ENCODE measurements around the gene RNF167. TPM values are rescaled to one million over a fixed set of nuclear protein-coding genes. Genes with fewer than 3 reads are reported as not detected.
A peak's percentile ranks its signal among the peaks of the same experiment; 100 is the strongest.

Gene RNF167
- total and polyA plus RNA-seq, 12 donors, result 65.0 to 202 (median 85.5) TPM

DNA sequence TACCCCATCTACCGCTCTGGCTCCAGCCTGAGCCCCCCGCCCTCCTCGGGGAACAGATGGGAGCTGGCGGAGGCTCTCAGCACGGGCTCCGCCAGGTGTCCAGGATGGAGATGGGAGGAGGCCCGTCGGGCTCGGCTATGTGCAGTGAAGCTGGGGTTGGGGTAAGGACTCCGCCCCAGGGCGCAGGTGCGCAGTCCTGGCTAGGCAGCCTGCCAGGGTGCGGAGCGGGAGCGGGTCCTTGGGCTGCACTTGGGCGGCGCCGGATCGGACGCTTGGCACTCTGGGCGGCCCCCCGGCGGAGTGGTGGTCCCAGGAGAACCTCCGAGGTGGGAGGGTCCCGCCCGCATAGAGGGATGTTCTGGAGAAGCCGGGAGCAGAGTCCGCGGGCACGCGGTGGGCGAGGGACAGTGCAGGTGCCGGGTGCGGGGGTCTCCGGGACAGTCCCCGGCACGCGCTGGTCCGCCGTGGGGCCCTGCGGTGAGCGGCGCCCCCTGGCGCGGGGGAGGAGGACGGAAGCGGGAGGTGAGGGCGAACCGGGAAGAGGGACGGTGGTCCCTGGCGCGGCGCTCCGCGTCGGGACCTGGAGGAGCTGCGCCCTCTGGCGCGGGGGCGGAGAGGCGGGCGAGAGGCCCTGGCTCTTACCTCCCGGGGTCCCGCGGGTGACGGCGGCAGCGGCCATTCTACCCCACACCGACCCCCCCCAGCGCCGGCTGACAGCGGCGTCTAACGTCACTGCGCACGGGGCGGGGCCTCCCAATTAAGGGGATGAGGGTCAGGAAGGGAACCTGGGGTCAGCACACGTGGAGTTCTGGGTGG lies 47.1 kb downstream of the RNF167 start, which contains the start of gene CAMTA2:
Gene CAMTA2, minus strand, starts transcription at position 725 of the 816 bp plus-strand sequence. CDS start 1,453 bp downstream, outside the sequence.
- H3K9me3 ChIP-seq, result no peaks in the 10 kb centered on the region
- DNase-seq (peak; percentile 94), ATAC-seq (peak; percentile 94 to 97 (median 96))
- TF ChIP-seq, protein P1, sequence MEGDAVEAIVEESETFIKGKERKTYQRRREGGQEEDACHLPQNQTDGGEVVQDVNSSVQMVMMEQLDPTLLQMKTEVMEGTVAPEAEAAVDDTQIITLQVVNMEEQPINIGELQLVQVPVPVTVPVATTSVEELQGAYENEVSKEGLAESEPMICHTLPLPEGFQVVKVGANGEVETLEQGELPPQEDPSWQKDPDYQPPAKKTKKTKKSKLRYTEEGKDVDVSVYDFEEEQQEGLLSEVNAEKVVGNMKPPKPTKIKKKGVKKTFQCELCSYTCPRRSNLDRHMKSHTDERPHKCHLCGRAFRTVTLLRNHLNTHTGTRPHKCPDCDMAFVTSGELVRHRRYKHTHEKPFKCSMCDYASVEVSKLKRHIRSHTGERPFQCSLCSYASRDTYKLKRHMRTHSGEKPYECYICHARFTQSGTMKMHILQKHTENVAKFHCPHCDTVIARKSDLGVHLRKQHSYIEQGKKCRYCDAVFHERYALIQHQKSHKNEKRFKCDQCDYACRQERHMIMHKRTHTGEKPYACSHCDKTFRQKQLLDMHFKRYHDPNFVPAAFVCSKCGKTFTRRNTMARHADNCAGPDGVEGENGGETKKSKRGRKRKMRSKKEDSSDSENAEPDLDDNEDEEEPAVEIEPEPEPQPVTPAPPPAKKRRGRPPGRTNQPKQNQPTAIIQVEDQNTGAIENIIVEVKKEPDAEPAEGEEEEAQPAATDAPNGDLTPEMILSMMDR (IDR thresholded peaks at IDR 0.05), result peak; percentile 58 to 93 (median 78)
- peaks cover 0 to 35% (median 12%) of the 10 kb centered on the region in 9 donors for H3K36me3 ChIP-seq
- H3K27ac ChIP-seq, result peak within 1 kb of the TSS; percentile 83 to 98 (median 95)
- H3K4me1 ChIP-seq, result peaks cover 5 to 44% (median 26%) of the 10 kb centered on the region in 9 donors
- H3K27me3 ChIP-seq, result no peaks in the 10 kb centered on the region
- H3K4me3 ChIP-seq, result peak within 1 kb of the TSS; percentile 61 to 97 (median 89)
- WGBS, 2 donors, result 1% methylated on average over 57 to 78 of the region's 78 CpGs
- intact Hi-C loops (cut with DNase I), result loop anchor here in 8 of 10 donors (1.0 to 10.0 kb wide), 8 partner anchors 20 to 80 kb away; partner anchors contain the start of genes GP1BA (in 2 of the 8), RNF167 (in 2 of the 8), SLC25A11 (in 2 of the 8) and PFN1 (in 1 of the 8)

DNA sequence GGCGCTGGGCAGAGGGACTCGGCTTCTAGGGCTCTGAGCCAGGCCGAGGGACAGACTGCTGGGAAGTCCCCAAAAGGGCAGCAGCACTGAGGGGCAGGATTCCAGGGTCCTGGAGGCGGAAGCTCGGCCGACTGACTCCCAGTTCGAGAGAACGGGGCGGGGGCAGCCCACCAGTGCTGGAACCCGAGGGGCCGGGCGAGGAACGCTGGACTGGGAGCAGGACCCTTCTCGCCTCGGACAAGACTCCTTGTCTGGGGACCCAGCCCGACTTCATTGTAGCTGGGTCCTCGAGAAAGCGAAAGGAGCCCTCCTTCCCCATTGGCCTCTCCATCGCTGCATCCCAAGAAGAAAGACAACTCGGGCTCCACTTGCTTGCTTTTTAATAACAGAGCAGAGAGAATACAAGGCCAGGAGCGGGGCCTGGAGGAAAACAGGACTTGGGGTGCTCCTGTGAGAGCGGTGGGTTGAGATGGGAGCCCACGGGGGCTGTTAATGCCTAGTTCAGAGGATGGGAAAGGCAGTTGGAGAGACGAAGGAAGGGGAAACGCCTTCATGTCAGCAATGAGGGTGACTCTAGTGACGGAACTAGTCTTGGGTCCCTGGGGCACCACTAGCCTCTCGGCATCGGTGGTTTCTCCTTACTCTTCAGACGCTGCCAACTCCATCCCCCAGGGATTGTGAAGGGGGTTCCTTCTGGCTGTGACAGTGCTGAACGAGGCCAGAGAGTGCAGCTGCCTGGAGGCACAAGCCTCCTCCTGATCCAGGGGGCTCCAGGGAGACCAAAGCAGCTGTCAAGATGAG lies 47.9 kb downstream of the RNF167 start:
- TF ChIP-seq, protein P1 (IDR thresholded peaks at IDR 0.05), result no peak
- no peaks in the 10 kb centered on the region for H3K27me3 ChIP-seq
- ATAC-seq (peak in 6 of 8 donors; percentile 2 to 47 (median 9)), DNase-seq (no peak)
- intact Hi-C loops (cut with DNase I), result loop anchor here in 8 of 10 donors (1.0 to 10.0 kb wide), 8 partner anchors 21 to 81 kb away; partner anchors contain the start of genes GP1BA (in 2 of the 8), RNF167 (in 2 of the 8), SLC25A11 (in 2 of the 8) and PFN1 (in 1 of the 8)
- H3K9me3 ChIP-seq, result no peaks in the 10 kb centered on the region
- H3K4me1 ChIP-seq, result peaks cover 5 to 36% (median 26%) of the 10 kb centered on the region in 9 donors
- H3K36me3 ChIP-seq, result peaks cover 0 to 26% (median 5%) of the 10 kb centered on the region in 9 donors
- peak overlapping the region; percentile 83 to 98 (median 95) for H3K27ac ChIP-seq
- peak overlapping the region; percentile 61 to 97 (median 89) for H3K4me3 ChIP-seq
- WGBS, 2 donors, result 2% methylated on average over 30 of the region's 30 CpGs

DNA sequence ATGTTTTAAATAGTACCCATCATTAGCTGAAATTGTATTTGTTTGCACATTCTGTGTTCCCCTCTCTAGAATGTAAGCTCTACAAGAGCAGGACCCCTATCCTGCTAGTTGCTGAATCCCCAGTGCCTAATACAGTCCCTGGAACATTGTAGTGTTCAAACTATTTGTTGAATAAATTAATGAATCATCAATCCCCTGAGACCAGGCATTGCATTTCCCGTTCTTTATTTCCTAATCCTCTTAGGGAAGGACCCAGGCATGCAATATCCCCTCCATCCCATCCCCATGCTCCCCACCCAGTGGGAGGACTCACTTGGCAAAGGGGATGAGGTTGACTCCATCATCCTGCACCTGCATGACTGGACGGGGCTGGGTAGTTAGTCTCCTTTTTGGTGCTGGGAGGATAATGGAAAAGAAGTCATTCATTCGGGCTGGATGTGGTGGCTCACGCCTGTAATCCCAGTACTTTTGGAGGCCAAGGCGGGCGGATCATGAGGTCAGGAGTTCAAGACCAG lies 54.1 kb downstream of the RNF167 start:
- WGBS, 2 donors, result 85 to 90% methylated on average over 6 of the region's 6 CpGs
- H3K27ac ChIP-seq, result no peak overlapping the region
- no peak for DNase-seq

More for the DNA sequence above, 54.1 kb downstream of the RNF167 start:
- Histone ChIP-seq H3K27me3 (no peaks in the 10 kb centered on the region), H3K36me3 (no peaks in the 10 kb centered on the region), H3K4me3 (no peak overlapping the region), H3K4me1 (peaks cover 7 to 20% (median 14%) of the 10 kb centered on the region in 9 donors), H3K9me3 (no peaks in the 10 kb centered on the region)
- intact Hi-C loops (cut with DNase I), result no loop called here
- TF ChIP-seq, protein P1 (IDR thresholded peaks at IDR 0.05), result no peak
- no peak for ATAC-seq

Small RNAs within 50 kb of the gene (microRNA-seq; reads per million reads assigned to microRNA genes)
- gene MIR6864 (0 reads per million in 2 donors), gene MIR6865 (0 to 0.51 reads per million in 2 donors)

Other genes starting within 250 kb of the RNF167 start
- 10 to 100 TPM; 28.6 to 41.9 (median 35.2) TPM for gene PELP1, start 236.1 kb upstream of the RNF167 start, total RNA-seq
- gene PELP1, start 236.1 kb upstream of the RNF167 start, polyA plus RNA-seq, result 10 to 100 TPM; 14.4 to 29.3 TPM
- 10 to 100 TPM; 10.8 to 53.5 (median 17.2) TPM for gene ARRB2, start 229.6 kb upstream of the RNF167 start, total RNA-seq
- 10 to 100 TPM; 13.4 to 33.4 TPM for gene ARRB2, start 229.6 kb upstream of the RNF167 start, polyA plus RNA-seq
- gene MED11, start 208.8 kb upstream of the RNF167 start, total RNA-seq, result 10 to 100 TPM; 11.9 to 21.7 (median 17.5) TPM
- gene MED11, start 208.8 kb upstream of the RNF167 start, polyA plus RNA-seq, result 10 to 100 TPM; 23.9 to 57.1 TPM
- gene ZMYND15, start 200.4 kb upstream of the RNF167 start, total RNA-seq, result 1 to 10 TPM in 1 of 10 donors, under 1 TPM in 8, not detected in 1; 0.15 to 2.1 (median 0.38) TPM
- gene ZMYND15, start 200.4 kb upstream of the RNF167 start, polyA plus RNA-seq, result under 1 TPM; 0.20 to 0.22 TPM
- gene CXCL16, start 200.3 kb upstream of the RNF167 start, total RNA-seq, result 10 to 100 TPM in 1 of 10 donors, 1 to 10 TPM in 9; 2.8 to 29.6 (median 4.2) TPM
- gene CXCL16, start 200.3 kb upstream of the RNF167 start, polyA plus RNA-seq, result 1 to 10 TPM; 1.5 to 3.3 TPM
- not detected for gene TM4SF5, start 168.4 kb upstream of the RNF167 start, total RNA-seq
- not detected for gene TM4SF5, start 168.4 kb upstream of the RNF167 start, polyA plus RNA-seq
- 1 to 10 TPM in 1 of 10 donors, under 1 TPM in 7, not detected in 2; 0.38 to 2.1 (median 0.59) TPM for gene VMO1, start 153.9 kb upstream of the RNF167 start, total RNA-seq
- gene VMO1, start 153.9 kb upstream of the RNF167 start, polyA plus RNA-seq, result 1 to 10 TPM; 1.2 to 1.8 TPM
- under 1 TPM in 1 of 10 donors, not detected in 9; 0.25 TPM for gene GLTPD2, start 151.3 kb upstream of the RNF167 start, total RNA-seq
- not detected for gene GLTPD2, start 151.3 kb upstream of the RNF167 start, polyA plus RNA-seq
- gene PSMB6, start 144.1 kb upstream of the RNF167 start, total RNA-seq, result 100 to 1,000 TPM; 160 to 221 (median 176) TPM
- gene PSMB6, start 144.1 kb upstream of the RNF167 start, polyA plus RNA-seq, result 100 to 1,000 TPM; 151 to 386 TPM
- gene PLD2, start 133.1 kb upstream of the RNF167 start, total RNA-seq, result 10 to 100 TPM in 6 of 10 donors, 1 to 10 TPM in 4; 6.4 to 18.6 (median 10.4) TPM
- 10 to 100 TPM in 1 of 2 donors, 1 to 10 TPM in 1; 5.6 to 20.7 TPM for gene PLD2, start 133.1 kb upstream of the RNF167 start, polyA plus RNA-seq
- gene MINK1, start 106.9 kb upstream of the RNF167 start, total RNA-seq, result 10 to 100 TPM; 26.4 to 54.1 (median 33.5) TPM
- gene MINK1, start 106.9 kb upstream of the RNF167 start, polyA plus RNA-seq, result 10 to 100 TPM; 17.3 to 52.3 TPM
- under 1 TPM in 9 of 10 donors, not detected in 1; 0.28 to 0.86 (median 0.39) TPM for gene C17orf107, start 40.7 kb upstream of the RNF167 start, total RNA-seq
- under 1 TPM; 0.44 to 0.57 TPM for gene C17orf107, start 40.7 kb upstream of the RNF167 start, polyA plus RNA-seq
- 1 to 10 TPM in 3 of 10 donors, under 1 TPM in 7; 0.19 to 1.6 (median 0.53) TPM for gene CHRNE, start 37.2 kb upstream of the RNF167 start, total RNA-seq
- gene CHRNE, start 37.2 kb upstream of the RNF167 start, polyA plus RNA-seq, result under 1 TPM; 0.44 to 0.71 TPM
- gene GP1BA, start 8.0 kb upstream of the RNF167 start, total RNA-seq, result under 1 TPM in 5 of 10 donors, not detected in 5; 0.15 to 0.53 (median 0.39) TPM
- under 1 TPM; 0.04 to 0.15 TPM for gene GP1BA, start 8.0 kb upstream of the RNF167 start, polyA plus RNA-seq
- 100 to 1,000 TPM; 181 to 312 (median 242) TPM for gene SLC25A11, start 222 bp upstream of the RNF167 start, total RNA-seq
- 100 to 1,000 TPM; 126 to 127 TPM for gene SLC25A11, start 222 bp upstream of the RNF167 start, polyA plus RNA-seq
- 100 to 1,000 TPM; 144 to 376 (median 160) TPM for gene PFN1, start 8.3 kb downstream of the RNF167 start, total RNA-seq
- gene PFN1, start 8.3 kb downstream of the RNF167 start, polyA plus RNA-seq, result 100 to 1,000 TPM; 170 to 830 TPM
- 1,000 to 10,000 TPM in 2 of 10 donors, 100 to 1,000 TPM in 8; 609 to 1,418 (median 746) TPM for gene ENO3, start 10.9 kb downstream of the RNF167 start, total RNA-seq
- 1,000 to 10,000 TPM in 1 of 2 donors, 100 to 1,000 TPM in 1; 143 to 1,668 TPM for gene ENO3, start 10.9 kb downstream of the RNF167 start, polyA plus RNA-seq
- 100 to 1,000 TPM in 9 of 10 donors, 10 to 100 TPM in 1; 95.5 to 189 (median 135) TPM for gene SPAG7, start 27.5 kb downstream of the RNF167 start, total RNA-seq
- 100 to 1,000 TPM; 134 to 157 TPM for gene SPAG7, start 27.5 kb downstream of the RNF167 start, polyA plus RNA-seq
- gene CAMTA2, start 47.4 kb downstream of the RNF167 start, total RNA-seq, result 10 to 100 TPM; 26.0 to 42.0 (median 33.7) TPM
- gene CAMTA2, start 47.4 kb downstream of the RNF167 start, polyA plus RNA-seq, result 10 to 100 TPM; 43.1 to 74.3 TPM
- 1 to 10 TPM; 1.8 to 2.9 (median 2.2) TPM for gene INCA1, start 57.3 kb downstream of the RNF167 start, total RNA-seq
- gene INCA1, start 57.3 kb downstream of the RNF167 start, polyA plus RNA-seq, result 1 to 10 TPM in 1 of 2 donors, under 1 TPM in 1; 0.83 to 7.8 TPM
- 100 to 1,000 TPM; 565 to 826 (median 598) TPM for gene KIF1C, start 57.7 kb downstream of the RNF167 start, total RNA-seq
- 100 to 1,000 TPM; 141 to 158 TPM for gene KIF1C, start 57.7 kb downstream of the RNF167 start, polyA plus RNA-seq
- under 1 TPM in 3 of 10 donors, not detected in 7; 0.11 to 0.14 (median 0.12) TPM for gene SLC52A1, start 95.2 kb downstream of the RNF167 start, total RNA-seq
- not detected for gene SLC52A1, start 95.2 kb downstream of the RNF167 start, polyA plus RNA-seq
- 10 to 100 TPM in 8 of 10 donors, 1 to 10 TPM in 2; 7.6 to 14.6 (median 12.2) TPM for gene ZFP3, start 138.2 kb downstream of the RNF167 start, total RNA-seq
- 1 to 10 TPM; 3.1 to 4.5 TPM for gene ZFP3, start 138.2 kb downstream of the RNF167 start, polyA plus RNA-seq
- gene ZNF232, start 171.6 kb downstream of the RNF167 start, total RNA-seq, result 1 to 10 TPM; 2.1 to 5.8 (median 4.4) TPM
- 1 to 10 TPM; 3.6 to 4.3 TPM for gene ZNF232, start 171.6 kb downstream of the RNF167 start, polyA plus RNA-seq
- 1 to 10 TPM in 2 of 10 donors, under 1 TPM in 7, not detected in 1; 0.05 to 1.6 (median 0.06) TPM for gene USP6, start 175.8 kb downstream of the RNF167 start, total RNA-seq
- gene USP6, start 175.8 kb downstream of the RNF167 start, polyA plus RNA-seq, result under 1 TPM; 0.01 to 0.07 TPM

All from heart right ventricle (tissue), 16 donors.